ENCODE results near the gene PLPP4. TPM values are rescaled to one million over a fixed set of nuclear protein-coding genes. Genes with fewer than 3 reads are reported as not detected.

The PLPP4 gene
- total RNA-seq (10 to 100 TPM; 12.2 to 37.4 TPM), polyA plus RNA-seq (ENCODE audit: insufficient read length in 2 of 2) (10 to 100 TPM; 31.1 to 34.7 TPM)
- long read RNA-seq, donor 1, transcript PLPP4-202 (7 exons, 1,521 nt) = major isoform, 8 of 8 reads
- long read RNA-seq, donor 1, partial matches to known transcripts = 0 of 8 reads
- long read RNA-seq, donor 1, other reads (novel, unspliced or antisense) = 0 of 8 reads
- long read RNA-seq, donor 2, partial matches to known transcripts = 0 of 3 reads
- long read RNA-seq, donor 2, other reads (novel, unspliced or antisense) = 0 of 3 reads
- long read RNA-seq, donor 3, partial matches to known transcripts = 0 of 3 reads
- long read RNA-seq, donor 3, other reads (novel, unspliced or antisense) = 0 of 3 reads
- long read RNA-seq, donor 4 = 0 reads

- H3K27me3 ChIP-seq (ENCODE audit: control insufficient read depth, insufficient read depth, low read length) = peaks cover 25% of the 10 kb centered on the region
- H3K4me3 ChIP-seq (ENCODE audit: low read depth, low read length) = peak within 1 kb of the TSS; percentile 48
- 0% methylated on average over 92 of the region's 92 CpGs for WGBS (ENCODE audit: insufficient coverage)
Observed at GRCh38 chr10:120456626-120457430, at the start of gene PLPP4. Gene PLPP4, plus strand, starts transcription at chr10:120457227. Its CDS starts 79 bp downstream, at chr10:120457306.

GRCh38 chr10:120409816-120410215, 47.2 kb upstream of the PLPP4 start:
- DNase-seq (ENCODE audit: low read depth in 4 of 6, low spot score in 6 of 6) = no peak
- H3K27me3 ChIP-seq (ENCODE audit: control insufficient read depth, insufficient read depth, low read length) = no peaks in the 10 kb centered on the region
- WGBS (ENCODE audit: insufficient coverage) = 100% methylated on average over 1 of the region's 4 CpGs
- H3K4me3 ChIP-seq (ENCODE audit: low read depth, low read length) = no peak overlapping the region
- H3K36me3 ChIP-seq (ENCODE audit: control insufficient read depth, insufficient read depth, low read length) = no peaks in the 10 kb centered on the region
- no peak overlapping the region for H3K27ac ChIP-seq (ENCODE audit: low read depth, low read length)
- no peaks in the 10 kb centered on the region for H3K9me3 ChIP-seq (ENCODE audit: control insufficient read depth, insufficient read depth, low read length)
- no peaks in the 10 kb centered on the region for H3K4me1 ChIP-seq (ENCODE audit: control insufficient read depth, insufficient read depth, low read length)

More at GRCh38 chr10:120456626-120457430, at the start of gene PLPP4:
- peaks cover 31% of the 10 kb centered on the region for H3K4me1 ChIP-seq (ENCODE audit: control insufficient read depth, insufficient read depth, low read length)
- DNase-seq (ENCODE audit: low read depth in 4 of 6, low spot score in 6 of 6) = peak; percentile 29 to 86 (median 60)
- H3K27ac ChIP-seq (ENCODE audit: low read depth, low read length) = peak within 1 kb of the TSS; percentile 8
- H3K9me3 ChIP-seq (ENCODE audit: control insufficient read depth, insufficient read depth, low read length) = no peaks in the 10 kb centered on the region
- no peaks in the 10 kb centered on the region for H3K36me3 ChIP-seq (ENCODE audit: control insufficient read depth, insufficient read depth, low read length)

GRCh38 chr10:120414946-120415345, 42.1 kb upstream of the PLPP4 start:
- Histone ChIP-seq H3K4me1 (ENCODE audit: control insufficient read depth, insufficient read depth, low read length) (no peaks in the 10 kb centered on the region), H3K9me3 (ENCODE audit: control insufficient read depth, insufficient read depth, low read length) (no peaks in the 10 kb centered on the region), H3K27ac (ENCODE audit: low read depth, low read length) (no peak overlapping the region), H3K36me3 (ENCODE audit: control insufficient read depth, insufficient read depth, low read length) (no peaks in the 10 kb centered on the region), H3K27me3 (ENCODE audit: control insufficient read depth, insufficient read depth, low read length) (no peaks in the 10 kb centered on the region), H3K4me3 (ENCODE audit: low read depth, low read length) (no peak overlapping the region)
- WGBS (ENCODE audit: insufficient coverage) = 90% methylated on average over 3 of the region's 3 CpGs
- no peak for DNase-seq (ENCODE audit: low read depth in 4 of 6, low spot score in 6 of 6)

- Histone ChIP-seq H3K27me3 (ENCODE audit: control insufficient read depth, insufficient read depth, low read length) (no peaks in the 10 kb centered on the region), H3K9me3 (ENCODE audit: control insufficient read depth, insufficient read depth, low read length) (no peaks in the 10 kb centered on the region), H3K4me3 (ENCODE audit: low read depth, low read length) (no peak overlapping the region), H3K36me3 (ENCODE audit: control insufficient read depth, insufficient read depth, low read length) (no peaks in the 10 kb centered on the region), H3K27ac (ENCODE audit: low read depth, low read length) (no peak overlapping the region), H3K4me1 (ENCODE audit: control insufficient read depth, insufficient read depth, low read length) (no peaks in the 10 kb centered on the region)
- 86% methylated on average over 2 of the region's 5 CpGs for WGBS (ENCODE audit: insufficient coverage)
- DNase-seq (ENCODE audit: low read depth in 4 of 6, low spot score in 6 of 6) = no peak
Observed at GRCh38 chr10:120415709-120416330, 41.2 kb upstream of the PLPP4 start.

GRCh38 chr10:120420421-120420820, 36.6 kb upstream of the PLPP4 start:
- no peaks in the 10 kb centered on the region for H3K27me3 ChIP-seq (ENCODE audit: control insufficient read depth, insufficient read depth, low read length)
- H3K27ac ChIP-seq (ENCODE audit: low read depth, low read length) = no peak overlapping the region
- H3K36me3 ChIP-seq (ENCODE audit: control insufficient read depth, insufficient read depth, low read length) = no peaks in the 10 kb centered on the region
- WGBS (ENCODE audit: insufficient coverage) = 80% methylated on average over 4 of the region's 5 CpGs
- no peak for DNase-seq (ENCODE audit: low read depth in 4 of 6, low spot score in 6 of 6)
- no peaks in the 10 kb centered on the region for H3K9me3 ChIP-seq (ENCODE audit: control insufficient read depth, insufficient read depth, low read length)
- no peak overlapping the region for H3K4me3 ChIP-seq (ENCODE audit: low read depth, low read length)
- no peaks in the 10 kb centered on the region for H3K4me1 ChIP-seq (ENCODE audit: control insufficient read depth, insufficient read depth, low read length)

- Histone ChIP-seq H3K36me3 (ENCODE audit: control insufficient read depth, insufficient read depth, low read length) (no peaks in the 10 kb centered on the region), H3K4me1 (ENCODE audit: control insufficient read depth, insufficient read depth, low read length) (no peaks in the 10 kb centered on the region), H3K27ac (ENCODE audit: low read depth, low read length) (no peak overlapping the region), H3K27me3 (ENCODE audit: control insufficient read depth, insufficient read depth, low read length) (no peaks in the 10 kb centered on the region), H3K9me3 (ENCODE audit: control insufficient read depth, insufficient read depth, low read length) (no peaks in the 10 kb centered on the region), H3K4me3 (ENCODE audit: low read depth, low read length) (no peak overlapping the region)
- peak in 2 of 6 donors; percentile 19 to 49 for DNase-seq (ENCODE audit: low read depth in 4 of 6, low spot score in 6 of 6)
- 17% methylated on average over 2 of the region's 2 CpGs for WGBS (ENCODE audit: insufficient coverage)
Observed at GRCh38 chr10:120421250-120421649, 35.8 kb upstream of the PLPP4 start.

GRCh38 chr10:120422457-120422856, 34.6 kb upstream of the PLPP4 start:
- Histone ChIP-seq H3K4me1 (ENCODE audit: control insufficient read depth, insufficient read depth, low read length) (no peaks in the 10 kb centered on the region), H3K9me3 (ENCODE audit: control insufficient read depth, insufficient read depth, low read length) (no peaks in the 10 kb centered on the region), H3K27ac (ENCODE audit: low read depth, low read length) (no peak overlapping the region), H3K4me3 (ENCODE audit: low read depth, low read length) (no peak overlapping the region), H3K27me3 (ENCODE audit: control insufficient read depth, insufficient read depth, low read length) (no peaks in the 10 kb centered on the region), H3K36me3 (ENCODE audit: control insufficient read depth, insufficient read depth, low read length) (no peaks in the 10 kb centered on the region)
- DNase-seq (ENCODE audit: low read depth in 4 of 6, low spot score in 6 of 6) = no peak
- 81% methylated on average over 7 of the region's 7 CpGs for WGBS (ENCODE audit: insufficient coverage)

GRCh38 chr10:120423431-120424197, 33.4 kb upstream of the PLPP4 start:
- DNase-seq (ENCODE audit: low read depth in 4 of 6, low spot score in 6 of 6) = peak in 3 of 6 donors; percentile 35 to 80 (median 68)
- Histone ChIP-seq H3K27ac (ENCODE audit: low read depth, low read length) (no peak overlapping the region), H3K27me3 (ENCODE audit: control insufficient read depth, insufficient read depth, low read length) (no peaks in the 10 kb centered on the region), H3K9me3 (ENCODE audit: control insufficient read depth, insufficient read depth, low read length) (no peaks in the 10 kb centered on the region), H3K4me3 (ENCODE audit: low read depth, low read length) (no peak overlapping the region), H3K36me3 (ENCODE audit: control insufficient read depth, insufficient read depth, low read length) (no peaks in the 10 kb centered on the region), H3K4me1 (ENCODE audit: control insufficient read depth, insufficient read depth, low read length) (no peaks in the 10 kb centered on the region)
- WGBS (ENCODE audit: insufficient coverage) = 65% methylated on average over 3 of the region's 8 CpGs

- no peaks in the 10 kb centered on the region for H3K9me3 ChIP-seq (ENCODE audit: control insufficient read depth, insufficient read depth, low read length)
- H3K27me3 ChIP-seq (ENCODE audit: control insufficient read depth, insufficient read depth, low read length) = no peaks in the 10 kb centered on the region
- no peaks in the 10 kb centered on the region for H3K4me1 ChIP-seq (ENCODE audit: control insufficient read depth, insufficient read depth, low read length)
- H3K27ac ChIP-seq (ENCODE audit: low read depth, low read length) = no peak overlapping the region
- 90% methylated on average over 2 of the region's 4 CpGs for WGBS (ENCODE audit: insufficient coverage)
- no peaks in the 10 kb centered on the region for H3K36me3 ChIP-seq (ENCODE audit: control insufficient read depth, insufficient read depth, low read length)
- DNase-seq (ENCODE audit: low read depth in 4 of 6, low spot score in 6 of 6) = no peak
- H3K4me3 ChIP-seq (ENCODE audit: low read depth, low read length) = no peak overlapping the region
Observed at GRCh38 chr10:120424198-120424464, 32.9 kb upstream of the PLPP4 start.

Data from spinal cord (tissue), 10 donors.